ENCODE measurements around the gene DPYD. TPM values are rescaled to one million over a fixed set of nuclear protein-coding genes. Genes with fewer than 3 reads are reported as not detected.

DPYD gene
- total RNA-seq, 2 experiments from 2014 or later = 34.4 to 35.9 TPM

DNA sequence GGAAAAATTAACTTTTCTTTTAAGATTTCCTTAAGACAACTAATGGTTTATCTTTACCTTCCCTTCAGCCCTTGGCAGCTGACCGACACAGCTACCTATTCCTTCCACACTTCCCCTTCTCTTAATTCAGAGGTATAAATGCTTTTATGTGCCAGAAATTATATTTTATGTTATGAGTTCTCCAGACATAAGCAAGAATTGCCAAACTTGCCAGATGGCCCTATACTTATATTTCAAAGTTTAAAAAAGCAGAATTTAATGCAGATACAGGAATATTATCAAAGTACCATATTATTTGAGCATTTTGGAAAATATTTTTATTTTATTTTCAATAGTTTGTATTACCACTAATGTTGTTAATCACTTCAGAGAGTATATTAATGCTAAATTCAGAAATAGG lies 754.2 kb downstream of the DPYD start:
- TF ChIP-seq, protein P1, sequence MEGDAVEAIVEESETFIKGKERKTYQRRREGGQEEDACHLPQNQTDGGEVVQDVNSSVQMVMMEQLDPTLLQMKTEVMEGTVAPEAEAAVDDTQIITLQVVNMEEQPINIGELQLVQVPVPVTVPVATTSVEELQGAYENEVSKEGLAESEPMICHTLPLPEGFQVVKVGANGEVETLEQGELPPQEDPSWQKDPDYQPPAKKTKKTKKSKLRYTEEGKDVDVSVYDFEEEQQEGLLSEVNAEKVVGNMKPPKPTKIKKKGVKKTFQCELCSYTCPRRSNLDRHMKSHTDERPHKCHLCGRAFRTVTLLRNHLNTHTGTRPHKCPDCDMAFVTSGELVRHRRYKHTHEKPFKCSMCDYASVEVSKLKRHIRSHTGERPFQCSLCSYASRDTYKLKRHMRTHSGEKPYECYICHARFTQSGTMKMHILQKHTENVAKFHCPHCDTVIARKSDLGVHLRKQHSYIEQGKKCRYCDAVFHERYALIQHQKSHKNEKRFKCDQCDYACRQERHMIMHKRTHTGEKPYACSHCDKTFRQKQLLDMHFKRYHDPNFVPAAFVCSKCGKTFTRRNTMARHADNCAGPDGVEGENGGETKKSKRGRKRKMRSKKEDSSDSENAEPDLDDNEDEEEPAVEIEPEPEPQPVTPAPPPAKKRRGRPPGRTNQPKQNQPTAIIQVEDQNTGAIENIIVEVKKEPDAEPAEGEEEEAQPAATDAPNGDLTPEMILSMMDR (IDR thresholded peaks at IDR 0.05) = no peak
- Histone ChIP-seq H3K4me1 (ENCODE audit: insufficient read depth, low read length) (no peaks in the 10 kb centered on the region), H3K36me3 (ENCODE audit: insufficient read depth, low read length) (no peaks in the 10 kb centered on the region), H3K4me3 (ENCODE audit: low read length) (no peak overlapping the region), H3K27me3 (ENCODE audit: control insufficient read depth in 1 of 2, insufficient read depth in 2 of 2, low read length in 2 of 2) (no peaks in the 10 kb centered on the region), H3K9me3 (ENCODE audit: control insufficient read depth in 1 of 2, insufficient read depth in 1 of 2, low read length in 2 of 2) (no peaks in the 10 kb centered on the region), H3K27ac (ENCODE audit: low read depth in 1 of 2, low read length in 2 of 2) (no peak overlapping the region)
- intact Hi-C loops (cut with DNase I, micrococcal nuclease) = no loop called here
- no peak overlapping the region for H3K4me3 Mint-ChIP-seq
- ChIA-PET CTCF (no interaction called here), POLR2A (no interaction called here)
- no peaks in the 10 kb centered on the region for H3K4me1 Mint-ChIP-seq (ENCODE audit: low read depth)
- H3K9me3 Mint-ChIP-seq = peaks cover 9% of the 10 kb centered on the region
- ATAC-seq (ENCODE audit: poor library complexity) (no peak), DNase-seq (no peak)
- H3K27me3 Mint-ChIP-seq = no peaks in the 10 kb centered on the region
- H3K36me3 Mint-ChIP-seq (ENCODE audit: low read depth) = peaks cover 66% of the 10 kb centered on the region
- H3K27ac Mint-ChIP-seq = no peak overlapping the region

DNA sequence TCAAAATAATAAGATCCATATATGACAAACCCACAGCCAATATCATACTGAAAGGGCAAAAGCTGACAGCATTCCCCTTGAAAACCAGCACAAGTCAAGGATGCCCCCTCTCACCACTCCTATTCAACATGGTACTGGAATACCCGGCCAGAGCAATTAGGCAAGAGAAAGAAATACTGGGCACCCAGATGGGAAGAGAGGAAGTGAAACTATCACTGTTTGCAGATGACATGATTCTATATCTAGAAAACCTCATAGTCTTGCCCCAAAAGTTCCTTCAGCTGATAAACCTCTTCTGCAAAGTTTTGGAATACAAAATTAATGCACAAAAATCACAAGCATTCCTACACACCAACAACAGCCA lies 756.6 kb downstream of the DPYD start:
- H3K9me3 ChIP-seq (ENCODE audit: control insufficient read depth in 1 of 2, insufficient read depth in 1 of 2, low read length in 2 of 2) = no peaks in the 10 kb centered on the region
- H3K36me3 ChIP-seq (ENCODE audit: insufficient read depth, low read length) = no peaks in the 10 kb centered on the region
- intact Hi-C loops (cut with DNase I, micrococcal nuclease) = no loop called here
- Mint-ChIP-seq H3K27me3 (no peaks in the 10 kb centered on the region), H3K9me3 (peaks cover 9% of the 10 kb centered on the region), H3K27ac (no peak overlapping the region), H3K36me3 (ENCODE audit: low read depth) (peaks cover 58% of the 10 kb centered on the region), H3K4me1 (ENCODE audit: low read depth) (no peaks in the 10 kb centered on the region), H3K4me3 (no peak overlapping the region)
- ChIA-PET POLR2A (no interaction called here), CTCF (no interaction called here)
- H3K4me3 ChIP-seq (ENCODE audit: low read length) = no peak overlapping the region
- H3K27ac ChIP-seq (ENCODE audit: low read depth in 1 of 2, low read length in 2 of 2) = no peak overlapping the region
- no peak for ATAC-seq (ENCODE audit: poor library complexity)
- H3K4me1 ChIP-seq (ENCODE audit: insufficient read depth, low read length) = no peaks in the 10 kb centered on the region
- DNase-seq = peak in 2 of 14 experiments; percentile 2 to 7
- TF ChIP-seq, protein P1 (IDR thresholded peaks at IDR 0.05) = no peak
- no peaks in the 10 kb centered on the region for H3K27me3 ChIP-seq (ENCODE audit: control insufficient read depth in 1 of 2, insufficient read depth in 2 of 2, low read length in 2 of 2)

DNA sequence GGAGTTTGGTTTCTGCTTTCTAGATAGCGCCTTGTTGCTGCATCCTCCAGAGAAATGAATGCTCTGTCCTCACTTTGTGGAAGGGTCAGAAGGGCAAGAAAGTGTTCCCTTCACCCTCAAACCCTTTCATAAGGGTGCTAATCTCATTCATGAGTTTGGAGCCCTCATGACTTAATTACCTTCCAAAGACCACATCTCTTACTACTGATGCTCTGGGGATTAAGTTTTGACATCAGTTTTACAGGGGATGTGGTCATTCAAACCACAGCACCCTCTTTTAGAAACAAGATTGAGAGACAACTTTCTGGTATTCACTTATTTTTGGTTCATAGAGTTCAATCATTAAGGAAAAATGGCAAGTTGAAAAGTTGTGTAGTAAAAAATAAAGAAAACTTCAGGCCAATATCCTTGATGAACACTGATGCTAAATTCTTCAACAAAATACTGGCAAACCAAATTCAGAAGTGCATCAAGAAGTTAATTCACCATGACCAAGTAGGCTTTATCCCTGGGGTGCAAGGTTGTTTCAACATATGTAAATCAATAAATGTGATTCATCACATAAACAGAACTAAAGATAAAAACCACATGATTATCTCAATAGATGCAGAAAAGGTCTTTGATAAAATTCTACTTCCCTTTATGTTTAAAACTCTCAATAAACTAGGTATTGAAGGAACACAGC lies 757.1 kb downstream of the DPYD start:
- Mint-ChIP-seq H3K27me3 (no peaks in the 10 kb centered on the region), H3K4me3 (no peak overlapping the region), H3K36me3 (ENCODE audit: low read depth) (peaks cover 63% of the 10 kb centered on the region), H3K27ac (no peak overlapping the region), H3K9me3 (peaks cover 9% of the 10 kb centered on the region), H3K4me1 (ENCODE audit: low read depth) (no peaks in the 10 kb centered on the region)
- CTCF ChIA-PET = no interaction called here
- TF ChIP-seq, protein P1 (IDR thresholded peaks at IDR 0.05) = no peak
- Histone ChIP-seq H3K9me3 (ENCODE audit: control insufficient read depth in 1 of 2, insufficient read depth in 1 of 2, low read length in 2 of 2) (no peaks in the 10 kb centered on the region), H3K4me1 (ENCODE audit: insufficient read depth, low read length) (no peaks in the 10 kb centered on the region), H3K27me3 (ENCODE audit: control insufficient read depth in 1 of 2, insufficient read depth in 2 of 2, low read length in 2 of 2) (no peaks in the 10 kb centered on the region), H3K36me3 (ENCODE audit: insufficient read depth, low read length) (no peaks in the 10 kb centered on the region), H3K27ac (ENCODE audit: low read depth in 1 of 2, low read length in 2 of 2) (no peak overlapping the region), H3K4me3 (ENCODE audit: low read length) (no peak overlapping the region)
- POLR2A ChIA-PET = no interaction called here
- intact Hi-C loops (cut with DNase I, micrococcal nuclease) = no loop called here
- no peak for DNase-seq
- ATAC-seq (ENCODE audit: poor library complexity) = no peak

Data from CD4-positive, alpha-beta T cell (primary cell).